BE2C (cell line): ENCODE measurements around the gene CEP55.

Experiments
- DNase-seq: peaks from one replicate; pipeline ENCODE4 v3.0.0-alpha.2; 2020
- H3K27me3 ChIP-seq: fragments of 250-450 bp; sonication (Bioruptor Pico); 2 replicates; pipeline ENCODE4 v1.5.1; 2020; ENCODE audit warnings: mild to moderate bottlenecking
- H3K36me3 ChIP-seq: fragments of 250-450 bp; sonication (Bioruptor Pico); 2 replicates; pipeline ENCODE4 v1.5.1; 2020; ENCODE audit warnings: mild to moderate bottlenecking
- H3K4me1 ChIP-seq: fragments of 250-450 bp; sonication (Bioruptor Pico); 2 replicates; pipeline ENCODE4 v1.5.1; 2020
- H3K4me3 ChIP-seq: 2 replicates; pipeline ENCODE4 v1.5.1; 2011; ENCODE audit warnings: low read depth, low read length
- H3K9me3 ChIP-seq: fragments of 250-450 bp; sonication (Bioruptor Pico); 2 replicates; pipeline ENCODE4 v1.5.1; 2020
- CTCF ChIP-seq: IDR thresholded peaks from 2 replicates; pipeline ENCODE4 v1.5.1; 2012; ENCODE audit warnings: mild to moderate bottlenecking, low read depth, low read length

CEP55 gene

DNA sequence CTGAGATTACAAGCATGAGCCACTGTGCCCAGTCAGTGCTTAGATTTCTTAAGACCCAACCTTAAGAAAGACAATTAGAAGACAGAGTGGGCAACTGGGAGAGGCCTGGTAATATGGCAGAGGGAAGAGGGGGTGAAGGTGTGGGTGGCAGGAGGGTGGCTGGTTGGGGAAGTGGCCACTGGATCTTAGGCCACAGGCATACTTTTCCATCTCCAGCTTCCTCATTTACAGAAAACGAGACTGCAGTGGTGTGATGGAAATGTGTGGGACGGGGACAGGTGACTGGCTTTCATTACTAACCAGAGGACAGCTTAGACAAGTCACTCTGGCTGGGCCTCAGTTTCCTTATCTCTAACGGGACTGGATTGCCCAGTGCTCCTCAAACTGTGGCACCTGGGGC is 69.0 kb downstream of the CEP55 start:
- DNase-seq: no peak
- H3K27me3 ChIP-seq: peaks cover 39% of the 10 kb centered on the region

GRCh38 chr10:93566435-93567276 is 70.2 kb downstream of the CEP55 start, which contains the start of gene FFAR4:
FFAR4 (plus strand) TSS chr10:93566665; CDS start chr10:93566721, 56 bp downstream.
- no peak within 1 kb of the TSS for H3K4me3 ChIP-seq
- no peak for TF ChIP-seq CTCF
- H3K9me3 ChIP-seq: no peaks in the 10 kb centered on the region
- no peaks in the 10 kb centered on the region for H3K4me1 ChIP-seq
- DNase-seq: no peak
- H3K36me3 ChIP-seq: no peaks in the 10 kb centered on the region
- peaks cover 39% of the 10 kb centered on the region for H3K27me3 ChIP-seq

More for the DNA sequence above, 69.0 kb downstream of the CEP55 start:
- no peak for TF ChIP-seq CTCF
- Histone ChIP-seq H3K36me3 (no peaks in the 10 kb centered on the region), H3K4me1 (no peaks in the 10 kb centered on the region), H3K9me3 (no peaks in the 10 kb centered on the region), H3K4me3 (no peak overlapping the region)

GRCh38 chr10:93567277-93568104 is 71.1 kb downstream of the CEP55 start:
- DNase-seq: no peak
- no peaks in the 10 kb centered on the region for H3K9me3 ChIP-seq
- H3K4me3 ChIP-seq: no peak overlapping the region
- no peaks in the 10 kb centered on the region for H3K36me3 ChIP-seq
- H3K27me3 ChIP-seq: peaks cover 41% of the 10 kb centered on the region
- TF ChIP-seq CTCF: no peak
- H3K4me1 ChIP-seq: no peaks in the 10 kb centered on the region

DNA sequence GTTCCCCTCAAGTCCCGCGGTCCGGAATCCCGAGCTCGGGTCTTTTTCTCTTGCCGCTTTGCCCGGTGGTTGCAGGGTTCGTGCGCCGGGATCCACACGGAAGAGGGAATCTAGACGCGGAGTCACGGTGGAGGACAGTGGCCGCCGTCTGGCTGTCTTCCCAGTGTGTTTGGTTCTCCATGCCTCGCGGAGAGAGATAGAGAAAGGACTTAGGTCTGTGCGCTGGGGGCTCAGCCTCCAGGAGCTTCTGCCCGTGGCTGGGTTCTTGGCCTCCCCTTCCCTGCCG is 71.6 kb downstream of the CEP55 start:
- Histone ChIP-seq H3K36me3 (no peaks in the 10 kb centered on the region), H3K4me3 (no peak overlapping the region), H3K9me3 (no peaks in the 10 kb centered on the region), H3K4me1 (no peaks in the 10 kb centered on the region), H3K27me3 (peaks cover 44% of the 10 kb centered on the region)
- DNase-seq: no peak
- TF ChIP-seq CTCF: no peak

DNA sequence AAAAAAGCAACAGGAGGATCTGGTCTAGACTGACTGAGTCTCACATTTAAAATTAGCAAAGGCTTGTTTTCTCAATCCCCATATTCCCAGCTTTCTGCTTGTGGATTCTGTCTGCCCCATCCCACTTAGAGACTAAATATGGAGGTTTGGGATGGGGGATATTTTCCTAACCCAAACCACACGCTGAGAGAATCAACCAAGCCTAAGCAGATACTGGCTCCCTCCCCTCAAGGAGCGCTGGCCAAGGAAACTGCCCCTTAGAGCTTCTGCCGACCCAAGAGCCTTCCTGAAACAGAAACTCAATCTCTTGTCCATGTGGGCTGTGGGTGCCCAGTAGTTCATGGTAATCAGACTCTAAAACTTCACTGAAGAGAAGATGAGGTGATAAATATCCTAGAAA is 74.0 kb downstream of the CEP55 start:
- no peak for TF ChIP-seq CTCF
- H3K4me3 ChIP-seq: no peak overlapping the region
- DNase-seq: no peak
- no peaks in the 10 kb centered on the region for H3K9me3 ChIP-seq
- peaks cover 41% of the 10 kb centered on the region for H3K27me3 ChIP-seq
- no peaks in the 10 kb centered on the region for H3K36me3 ChIP-seq
- H3K4me1 ChIP-seq: no peaks in the 10 kb centered on the region

DNA sequence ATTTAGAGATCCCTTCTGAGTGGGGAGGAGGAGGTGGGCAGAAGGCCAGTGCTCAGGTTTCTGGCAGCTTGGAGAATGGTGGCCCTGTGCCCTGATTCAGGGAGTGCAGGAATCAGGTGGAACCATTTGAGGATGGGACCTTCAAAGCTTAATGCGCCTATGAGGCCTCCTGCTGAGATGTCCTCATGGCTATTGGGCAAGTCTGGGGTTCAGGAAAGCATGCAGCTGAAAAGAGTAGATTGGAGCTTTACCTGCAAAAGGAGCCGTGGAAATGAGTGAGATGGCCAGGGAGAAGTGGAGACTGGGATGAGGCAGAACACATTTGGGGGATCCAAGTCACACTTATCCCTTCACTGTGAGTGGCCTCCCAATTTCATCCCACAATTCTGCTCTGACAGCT is 76.2 kb downstream of the CEP55 start:
- Histone ChIP-seq H3K27me3 (peaks cover 19% of the 10 kb centered on the region), H3K4me1 (no peaks in the 10 kb centered on the region), H3K4me3 (no peak overlapping the region), H3K9me3 (no peaks in the 10 kb centered on the region), H3K36me3 (no peaks in the 10 kb centered on the region)
- DNase-seq: no peak
- TF ChIP-seq CTCF: no peak
